Activated T-cell treated with anti-CD3 and anti-CD28 coated beads, Interleukin-2, amount 50 U/mL, for 4 hours (primary cell): ENCODE results near the gene ARHGAP22. TPM values are rescaled to one million over a fixed set of nuclear protein-coding genes. Genes with fewer than 3 reads are reported as not detected.

Source experiments
- ATAC-seq, 2 donors: fragments of 200-7000 bp; cut with Tn5 transposase; one replicate each; pipeline ENCODE4 v1.10.0; 2021
- DNase-seq: peaks from one replicate; pipeline ENCODE4 v3.0.0-alpha.2; 2020
- H3K27me3 Mint-ChIP-seq: one replicate; pipeline ENCODE4 v1.8.0; 2021; ENCODE audit warnings: low read depth, mixed read lengths
- H3K36me3 Mint-ChIP-seq: one replicate; pipeline ENCODE4 v1.8.0; 2022; ENCODE audit warnings: mixed read lengths; ENCODE audit not compliant: insufficient read depth
- H3K4me1 Mint-ChIP-seq: one replicate; pipeline ENCODE4 v1.8.0; 2021; ENCODE audit warnings: low read depth, mixed read lengths
- H3K4me3 Mint-ChIP-seq: one replicate; pipeline ENCODE4 v1.8.0; 2021; ENCODE audit warnings: mild to moderate bottlenecking, moderate library complexity, mixed read lengths
- H3K9me3 Mint-ChIP-seq: one replicate; pipeline ENCODE4 v1.8.0; 2021; ENCODE audit warnings: mixed read lengths
- total RNA-seq, 3 donors: library from RNA; stranded (reverse); gene quantifications; one replicate each; pipeline ENCODE4 v1.2.1, GENCODE V29; 2021

The ARHGAP22 gene
- total RNA-seq, 3 donors from 2014 or later: 0.08 to 0.63 (median 0.13) TPM

GRCh38 chr10:48419714-48420113, 185.2 kb downstream of the ARHGAP22 start:
- Mint-ChIP-seq H3K27me3 (no peaks in the 10 kb centered on the region), H3K4me3 (no peak overlapping the region), H3K4me1 (no peaks in the 10 kb centered on the region), H3K9me3 (no peaks in the 10 kb centered on the region), H3K36me3 (peaks cover 16% of the 10 kb centered on the region)
- no peak for DNase-seq
- no peak for ATAC-seq

GRCh38 chr10:48418189-48418788, 186.6 kb downstream of the ARHGAP22 start:
- H3K36me3 Mint-ChIP-seq: peaks cover 20% of the 10 kb centered on the region
- no peak overlapping the region for H3K4me3 Mint-ChIP-seq
- ATAC-seq (no peak), DNase-seq (no peak)
- no peaks in the 10 kb centered on the region for H3K4me1 Mint-ChIP-seq
- H3K27me3 Mint-ChIP-seq: no peaks in the 10 kb centered on the region
- H3K9me3 Mint-ChIP-seq: no peaks in the 10 kb centered on the region

GRCh38 chr10:48417374-48417773, 187.5 kb downstream of the ARHGAP22 start:
- no peak overlapping the region for H3K4me3 Mint-ChIP-seq
- H3K4me1 Mint-ChIP-seq: no peaks in the 10 kb centered on the region
- no peak for DNase-seq
- no peak for ATAC-seq
- peaks cover 5% of the 10 kb centered on the region for H3K9me3 Mint-ChIP-seq
- peaks cover 26% of the 10 kb centered on the region for H3K36me3 Mint-ChIP-seq
- H3K27me3 Mint-ChIP-seq: no peaks in the 10 kb centered on the region

GRCh38 chr10:48416584-48417232, 188.2 kb downstream of the ARHGAP22 start:
- no peak for ATAC-seq
- Mint-ChIP-seq H3K9me3 (peaks cover 5% of the 10 kb centered on the region), H3K27me3 (no peaks in the 10 kb centered on the region), H3K4me3 (no peak overlapping the region), H3K4me1 (no peaks in the 10 kb centered on the region), H3K36me3 (peaks cover 30% of the 10 kb centered on the region)
- no peak for DNase-seq

GRCh38 chr10:48414778-48415177, 190.1 kb downstream of the ARHGAP22 start:
- peaks cover 39% of the 10 kb centered on the region for H3K36me3 Mint-ChIP-seq
- ATAC-seq: no peak
- H3K4me3 Mint-ChIP-seq: no peak overlapping the region
- H3K9me3 Mint-ChIP-seq: peaks cover 13% of the 10 kb centered on the region
- no peaks in the 10 kb centered on the region for H3K27me3 Mint-ChIP-seq
- no peak for DNase-seq
- H3K4me1 Mint-ChIP-seq: no peaks in the 10 kb centered on the region

- DNase-seq (no peak), ATAC-seq (no peak)
- Mint-ChIP-seq H3K4me1 (no peaks in the 10 kb centered on the region), H3K27me3 (no peaks in the 10 kb centered on the region), H3K9me3 (peaks cover 13% of the 10 kb centered on the region), H3K4me3 (no peak overlapping the region), H3K36me3 (peaks cover 35% of the 10 kb centered on the region)
Measured at GRCh38 chr10:48414160-48414559, 190.7 kb downstream of the ARHGAP22 start.

GRCh38 chr10:48412933-48413332, 191.9 kb downstream of the ARHGAP22 start:
- ATAC-seq: no peak
- Mint-ChIP-seq H3K4me3 (no peak overlapping the region), H3K4me1 (no peaks in the 10 kb centered on the region), H3K27me3 (no peaks in the 10 kb centered on the region), H3K9me3 (peaks cover 13% of the 10 kb centered on the region), H3K36me3 (peaks cover 35% of the 10 kb centered on the region)
- DNase-seq: no peak

GRCh38 chr10:48412081-48412480, 192.8 kb downstream of the ARHGAP22 start:
- Mint-ChIP-seq H3K36me3 (peaks cover 35% of the 10 kb centered on the region), H3K9me3 (peaks cover 13% of the 10 kb centered on the region), H3K4me3 (no peak overlapping the region), H3K4me1 (no peaks in the 10 kb centered on the region), H3K27me3 (no peaks in the 10 kb centered on the region)
- no peak for ATAC-seq
- no peak for DNase-seq

GRCh38 chr10:48411510-48411909, 193.4 kb downstream of the ARHGAP22 start:
- no peak overlapping the region for H3K4me3 Mint-ChIP-seq
- no peaks in the 10 kb centered on the region for H3K4me1 Mint-ChIP-seq
- peaks cover 35% of the 10 kb centered on the region for H3K36me3 Mint-ChIP-seq
- no peaks in the 10 kb centered on the region for H3K27me3 Mint-ChIP-seq
- H3K9me3 Mint-ChIP-seq: peaks cover 13% of the 10 kb centered on the region
- ATAC-seq: no peak
- no peak for DNase-seq

- Mint-ChIP-seq H3K36me3 (peaks cover 38% of the 10 kb centered on the region), H3K4me1 (no peaks in the 10 kb centered on the region), H3K9me3 (peaks cover 13% of the 10 kb centered on the region), H3K4me3 (no peak overlapping the region), H3K27me3 (no peaks in the 10 kb centered on the region)
- ATAC-seq (no peak), DNase-seq (no peak)
Measured at GRCh38 chr10:48410503-48410902, 194.4 kb downstream of the ARHGAP22 start.

- Mint-ChIP-seq H3K36me3 (peaks cover 17% of the 10 kb centered on the region), H3K27me3 (no peaks in the 10 kb centered on the region), H3K4me1 (no peaks in the 10 kb centered on the region), H3K9me3 (peaks cover 8% of the 10 kb centered on the region), H3K4me3 (no peak overlapping the region)
- no peak for ATAC-seq
- DNase-seq: no peak
Measured at GRCh38 chr10:48406658-48407057, 198.2 kb downstream of the ARHGAP22 start.

- no peak for ATAC-seq
- Mint-ChIP-seq H3K4me1 (no peaks in the 10 kb centered on the region), H3K4me3 (no peak overlapping the region), H3K36me3 (peaks cover 12% of the 10 kb centered on the region), H3K9me3 (peaks cover 7% of the 10 kb centered on the region), H3K27me3 (no peaks in the 10 kb centered on the region)
- DNase-seq: no peak
Measured at GRCh38 chr10:48406204-48406603, 198.7 kb downstream of the ARHGAP22 start.

- DNase-seq (no peak), ATAC-seq (no peak)
- Mint-ChIP-seq H3K4me3 (no peak overlapping the region), H3K9me3 (no peaks in the 10 kb centered on the region), H3K4me1 (peaks cover 5% of the 10 kb centered on the region), H3K36me3 (peaks cover 6% of the 10 kb centered on the region), H3K27me3 (no peaks in the 10 kb centered on the region)
Measured at GRCh38 chr10:48404646-48405045, 200.2 kb downstream of the ARHGAP22 start.

- Mint-ChIP-seq H3K4me1 (peaks cover 14% of the 10 kb centered on the region), H3K4me3 (no peak overlapping the region), H3K9me3 (no peaks in the 10 kb centered on the region), H3K36me3 (peaks cover 4% of the 10 kb centered on the region), H3K27me3 (no peaks in the 10 kb centered on the region)
- DNase-seq (no peak), ATAC-seq (no peak)
Measured at GRCh38 chr10:48400850-48401220, 204.0 kb downstream of the ARHGAP22 start.

GRCh38 chr10:48400129-48400849, 204.6 kb downstream of the ARHGAP22 start:
- H3K27me3 Mint-ChIP-seq: no peaks in the 10 kb centered on the region
- peaks cover 3% of the 10 kb centered on the region for H3K36me3 Mint-ChIP-seq
- no peak overlapping the region for H3K4me3 Mint-ChIP-seq
- peaks cover 14% of the 10 kb centered on the region for H3K4me1 Mint-ChIP-seq
- ATAC-seq (no peak), DNase-seq (no peak)
- H3K9me3 Mint-ChIP-seq: no peaks in the 10 kb centered on the region
